GM21717 (cell line): Measurements from ENCODE around the gene QPCTL.
"Not testable (repeated sequence)": the region's sequence is repeated elsewhere in the genome, so short reads cannot be mapped to it uniquely, and the experiment has no call there.

Experiments used
- ATAC-seq: cut with Tn5 transposase; IDR thresholded peaks from one replicate; pipeline ENCODE4 v1.9.1; 2021; ENCODE audit warnings: mild to moderate bottlenecking, moderate library complexity; ENCODE audit not compliant: unreplicated experiment

QPCTL gene

GRCh38 chr19:45716359-45717130 lies 24.1 kb downstream of the QPCTL start:
- no peak for ATAC-seq

- ATAC-seq, result peak; percentile 80
Measured at GRCh38 chr19:45717131-45717982, 24.9 kb downstream of the QPCTL start.

GRCh38 chr19:45717983-45718650 lies 25.7 kb downstream of the QPCTL start:
- ATAC-seq, result no peak

GRCh38 chr19:45720065-45720464 lies 27.6 kb downstream of the QPCTL start:
- not testable (repeated sequence) for ATAC-seq

- not testable (repeated sequence) for ATAC-seq
Measured at GRCh38 chr19:45728683-45729082, 36.2 kb downstream of the QPCTL start.

GRCh38 chr19:45729800-45730290 lies 37.4 kb downstream of the QPCTL start:
- no peak for ATAC-seq

- peak; percentile 87 for ATAC-seq
Measured at GRCh38 chr19:45730368-45731288, 38.2 kb downstream of the QPCTL start, which contains the start of gene FBXO46. Gene FBXO46 (minus strand): TSS chr19:45730896. CDS start chr19:45713495, 17,401 bp downstream.

GRCh38 chr19:45733160-45733810 lies 40.8 kb downstream of the QPCTL start, which contains the start of gene MEIOSIN:
Gene MEIOSIN (plus strand): TSS chr19:45733439. CDS start chr19:45735377, 1,938 bp downstream.
- no peak for ATAC-seq

GRCh38 chr19:45739498-45740439 lies 47.3 kb downstream of the QPCTL start:
- ATAC-seq, result no peak

GRCh38 chr19:45742969-45743368 lies 50.5 kb downstream of the QPCTL start:
- no peak for ATAC-seq

GRCh38 chr19:45745606-45746005 lies 53.1 kb downstream of the QPCTL start:
- ATAC-seq, result no peak

- ATAC-seq, result no peak
Measured at GRCh38 chr19:45746866-45747265, 54.4 kb downstream of the QPCTL start.

- ATAC-seq, result no peak
Measured at GRCh38 chr19:45747513-45747912, 55.0 kb downstream of the QPCTL start.

GRCh38 chr19:45751483-45751882 lies 59.0 kb downstream of the QPCTL start:
- ATAC-seq, result not testable (repeated sequence)

GRCh38 chr19:45752639-45753038 lies 60.2 kb downstream of the QPCTL start:
- no peak for ATAC-seq

GRCh38 chr19:45753548-45753947 lies 61.1 kb downstream of the QPCTL start:
- no peak for ATAC-seq
